SJSA1 (cell line): Measurements from ENCODE around the gene C1orf105. TPM values are rescaled to one million over a fixed set of nuclear protein-coding genes. Genes with fewer than 3 reads are reported as not detected.

Source experiments
- DNase-seq, 2 experiments: peaks; one replicate each; pipeline ENCODE4 v3.0.0-alpha.2; 2015 to 2020; ENCODE audit warnings: low spot score in 2 of 2, low read depth in 1 of 2
- H3K27ac ChIP-seq: fragments of 250-450 bp; sonication (Bioruptor Pico); 2 replicates; pipeline ENCODE4 v1.5.1; 2020; ENCODE audit warnings: mild to moderate bottlenecking, moderate library complexity
- H3K27me3 ChIP-seq: fragments of 250-450 bp; sonication (Bioruptor Pico); replicated peaks from 2 replicates; pipeline ENCODE4 v1.5.1; 2020; ENCODE audit warnings: mild to moderate bottlenecking, moderate library complexity
- H3K36me3 ChIP-seq: fragments of 250-450 bp; sonication (Bioruptor Pico); 2 replicates; pipeline ENCODE4 v1.5.1; 2020; ENCODE audit warnings: mild to moderate bottlenecking
- H3K4me1 ChIP-seq: fragments of 250-450 bp; sonication (Bioruptor Pico); replicated peaks from 2 replicates; pipeline ENCODE4 v1.6.1; 2021; ENCODE audit warnings: mild to moderate bottlenecking
- H3K4me3 ChIP-seq: fragments of 250-450 bp; sonication (Bioruptor Pico); 2 replicates; pipeline ENCODE4 v1.5.1; 2020; ENCODE audit warnings: mild to moderate bottlenecking
- H3K9me3 ChIP-seq: fragments of 250-450 bp; sonication (Bioruptor Pico); replicated peaks from 2 replicates; pipeline ENCODE4 v1.5.1; 2020; ENCODE audit warnings: mild to moderate bottlenecking
- total RNA-seq: library from RNA; depleted of rRNA; stranded (reverse); fragments of >200 nt; shearing (Covaris generic); gene quantifications from 2 replicates; pipeline ENCODE4 v1.2.3, GENCODE V29; 2014

Gene C1orf105
- total RNA-seq, 1 experiment from 2014 or later, result not detected

- H3K9me3 ChIP-seq, result no peaks in the 10 kb centered on the region
- no peaks in the 10 kb centered on the region for H3K4me1 ChIP-seq
- no peak overlapping the region for H3K4me3 ChIP-seq
- no peak for DNase-seq
- H3K36me3 ChIP-seq, result no peaks in the 10 kb centered on the region
- no peaks in the 10 kb centered on the region for H3K27me3 ChIP-seq
- H3K27ac ChIP-seq, result no peak overlapping the region
Observed at GRCh38 chr1:172466795-172467407, 46.4 kb downstream of the C1orf105 start.

DNA sequence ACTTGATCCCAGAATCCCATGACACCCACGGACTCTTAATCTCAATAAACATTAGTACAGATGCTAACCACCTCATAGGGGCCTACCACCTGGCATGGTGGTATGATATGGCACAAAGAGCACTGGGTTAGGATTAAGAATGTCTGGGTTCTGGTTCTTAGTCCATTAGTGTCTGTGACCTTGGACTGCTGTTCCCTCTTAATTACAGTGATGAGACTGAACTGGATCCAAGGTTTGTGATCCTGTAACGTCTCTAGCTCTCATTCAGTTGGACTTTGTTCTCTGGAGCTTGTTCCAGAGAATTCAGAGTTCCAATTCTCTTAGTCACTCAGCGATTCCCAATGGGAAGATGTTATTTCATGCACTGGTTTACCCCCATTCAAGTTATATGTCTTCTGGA is 47.0 kb downstream of the C1orf105 start:
- no peak overlapping the region for H3K4me3 ChIP-seq
- DNase-seq, result no peak
- H3K36me3 ChIP-seq, result no peaks in the 10 kb centered on the region
- H3K27me3 ChIP-seq, result no peaks in the 10 kb centered on the region
- H3K27ac ChIP-seq, result no peak overlapping the region
- H3K4me1 ChIP-seq, result no peaks in the 10 kb centered on the region
- H3K9me3 ChIP-seq, result no peaks in the 10 kb centered on the region

- Histone ChIP-seq H3K9me3 (no peaks in the 10 kb centered on the region), H3K36me3 (no peaks in the 10 kb centered on the region), H3K4me3 (no peak overlapping the region), H3K27me3 (no peaks in the 10 kb centered on the region), H3K4me1 (no peaks in the 10 kb centered on the region), H3K27ac (no peak overlapping the region)
- no peak for DNase-seq
Observed at GRCh38 chr1:172468296-172468695, 47.8 kb downstream of the C1orf105 start.

GRCh38 chr1:172469717-172470116 is 49.2 kb downstream of the C1orf105 start:
- H3K36me3 ChIP-seq, result no peaks in the 10 kb centered on the region

DNA sequence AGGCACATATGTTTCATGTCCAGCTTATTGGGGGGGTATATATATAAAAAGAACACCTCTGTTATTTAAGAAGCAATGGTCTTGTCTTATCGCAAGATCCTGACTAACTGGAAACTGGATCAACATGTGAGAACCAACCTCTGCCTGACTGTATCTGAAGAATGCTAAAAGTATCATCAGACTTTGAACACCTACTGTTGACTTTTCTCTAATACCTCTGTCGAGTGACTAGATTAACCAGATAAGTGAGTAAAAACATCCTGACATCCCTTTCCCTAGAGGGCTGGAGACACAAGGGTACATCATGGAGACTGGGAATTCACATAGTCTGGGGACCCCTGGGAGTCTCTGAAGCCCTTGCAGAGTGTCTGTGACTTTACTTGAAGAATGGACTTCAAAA is 49.7 kb downstream of the C1orf105 start:
- H3K4me3 ChIP-seq, result no peak overlapping the region
- no peaks in the 10 kb centered on the region for H3K4me1 ChIP-seq
- DNase-seq, result no peak
- no peaks in the 10 kb centered on the region for H3K36me3 ChIP-seq
- H3K27me3 ChIP-seq, result no peaks in the 10 kb centered on the region
- no peaks in the 10 kb centered on the region for H3K9me3 ChIP-seq
- H3K27ac ChIP-seq, result no peak overlapping the region

More at GRCh38 chr1:172469717-172470116, 49.2 kb downstream of the C1orf105 start:
- Histone ChIP-seq H3K27me3 (no peaks in the 10 kb centered on the region), H3K4me3 (no peak overlapping the region), H3K27ac (no peak overlapping the region), H3K4me1 (no peaks in the 10 kb centered on the region), H3K9me3 (no peaks in the 10 kb centered on the region)
- DNase-seq, result no peak

DNA sequence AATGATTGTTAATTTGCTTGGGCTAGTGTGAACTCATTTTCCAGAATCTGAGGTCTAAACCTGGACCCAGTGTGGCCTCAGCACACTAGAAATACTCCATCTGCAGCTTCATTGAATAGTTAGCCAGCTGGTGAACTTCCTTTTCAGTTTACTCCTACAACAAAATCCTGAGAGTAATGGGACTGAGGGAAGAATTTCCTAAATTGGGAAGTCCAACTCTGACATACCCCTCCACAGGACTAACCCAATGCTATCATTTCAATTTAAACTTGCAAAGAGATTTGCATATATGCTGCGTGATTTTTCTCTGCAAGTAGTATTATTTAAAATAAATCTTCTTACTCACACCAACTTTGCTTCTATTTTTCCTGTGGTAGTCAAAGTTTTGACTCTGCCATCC is 51.2 kb downstream of the C1orf105 start:
- DNase-seq, result no peak
- no peak overlapping the region for H3K27ac ChIP-seq
- no peak overlapping the region for H3K4me3 ChIP-seq
- no peaks in the 10 kb centered on the region for H3K27me3 ChIP-seq
- no peaks in the 10 kb centered on the region; the same call in 1 of the 2 replicates for H3K4me1 ChIP-seq
- H3K9me3 ChIP-seq, result no peaks in the 10 kb centered on the region
- no peaks in the 10 kb centered on the region for H3K36me3 ChIP-seq

- DNase-seq, result no peak
- no peaks in the 10 kb centered on the region for H3K27me3 ChIP-seq
- no peak overlapping the region for H3K4me3 ChIP-seq
- H3K9me3 ChIP-seq, result no peaks in the 10 kb centered on the region
- no peaks in the 10 kb centered on the region for H3K36me3 ChIP-seq
- no peak overlapping the region for H3K27ac ChIP-seq
- H3K4me1 ChIP-seq, result no peaks in the 10 kb centered on the region; the same call in 1 of the 2 replicates
Observed at GRCh38 chr1:172472495-172472894, 52.0 kb downstream of the C1orf105 start.

- Histone ChIP-seq H3K36me3 (no peaks in the 10 kb centered on the region), H3K4me3 (no peak overlapping the region), H3K27me3 (no peaks in the 10 kb centered on the region), H3K27ac (no peak overlapping the region), H3K4me1 (no peaks in the 10 kb centered on the region; the same call in 1 of the 2 replicates), H3K9me3 (no peaks in the 10 kb centered on the region)
- DNase-seq, result no peak
Observed at GRCh38 chr1:172473302-172473701, 52.8 kb downstream of the C1orf105 start.

DNA sequence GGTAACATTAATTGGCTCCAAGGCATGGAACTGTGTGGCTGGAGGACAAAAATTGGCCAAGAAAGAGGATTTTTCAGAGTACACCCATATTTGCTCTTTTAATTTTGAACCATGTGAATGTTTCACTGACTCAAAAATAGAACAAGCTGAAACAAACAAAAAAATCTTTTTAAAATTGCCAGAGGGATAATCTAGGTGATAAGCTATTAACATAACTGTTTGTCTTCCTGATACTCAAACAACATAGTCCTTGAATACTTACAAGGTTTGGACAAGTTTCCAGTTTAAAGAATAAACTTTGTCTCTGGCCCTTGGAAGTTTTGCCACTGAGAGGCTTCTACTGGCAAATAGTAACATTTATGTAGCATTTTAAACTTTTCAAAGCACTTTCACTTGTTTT is 53.4 kb downstream of the C1orf105 start:
- Histone ChIP-seq H3K27ac (no peak overlapping the region), H3K4me3 (no peak overlapping the region), H3K9me3 (no peaks in the 10 kb centered on the region), H3K36me3 (no peaks in the 10 kb centered on the region), H3K4me1 (no peaks in the 10 kb centered on the region; the same call in 1 of the 2 replicates), H3K27me3 (no peaks in the 10 kb centered on the region)
- DNase-seq, result no peak

GRCh38 chr1:172476218-172476811 is 55.8 kb downstream of the C1orf105 start:
- no peak for DNase-seq

DNA sequence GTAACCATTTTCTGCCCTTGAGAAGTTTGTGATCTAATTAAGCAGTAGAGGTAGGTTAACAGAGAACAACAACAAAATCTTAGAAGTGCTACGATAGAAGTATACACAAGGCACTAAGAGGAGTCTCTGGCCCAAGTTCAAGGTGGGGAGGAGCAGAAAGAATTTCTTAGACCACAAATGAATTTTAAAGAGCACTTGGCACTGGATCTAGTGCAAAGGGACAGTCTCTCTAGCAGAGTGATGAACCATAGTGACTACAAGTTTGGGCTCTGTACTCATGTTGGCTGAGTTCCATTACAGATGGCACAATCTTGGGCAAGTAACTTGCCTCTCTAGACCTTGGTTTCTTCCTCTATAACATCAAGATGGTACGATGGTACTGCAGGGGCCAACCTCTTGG is 56.7 kb downstream of the C1orf105 start:
- H3K4me1 ChIP-seq, result no peaks in the 10 kb centered on the region; the same call in 1 of the 2 replicates
- no peaks in the 10 kb centered on the region for H3K36me3 ChIP-seq
- DNase-seq, result no peak
- no peaks in the 10 kb centered on the region; the same call in 1 of the 2 replicates for H3K27me3 ChIP-seq
- no peak overlapping the region for H3K4me3 ChIP-seq
- H3K27ac ChIP-seq, result no peak overlapping the region
- H3K9me3 ChIP-seq, result no peaks in the 10 kb centered on the region

More at GRCh38 chr1:172476218-172476811, 55.8 kb downstream of the C1orf105 start:
- Histone ChIP-seq H3K36me3 (no peaks in the 10 kb centered on the region), H3K27me3 (no peaks in the 10 kb centered on the region; the same call in 1 of the 2 replicates), H3K4me1 (no peaks in the 10 kb centered on the region; the same call in 1 of the 2 replicates), H3K27ac (no peak overlapping the region), H3K9me3 (no peaks in the 10 kb centered on the region), H3K4me3 (no peak overlapping the region)

DNA sequence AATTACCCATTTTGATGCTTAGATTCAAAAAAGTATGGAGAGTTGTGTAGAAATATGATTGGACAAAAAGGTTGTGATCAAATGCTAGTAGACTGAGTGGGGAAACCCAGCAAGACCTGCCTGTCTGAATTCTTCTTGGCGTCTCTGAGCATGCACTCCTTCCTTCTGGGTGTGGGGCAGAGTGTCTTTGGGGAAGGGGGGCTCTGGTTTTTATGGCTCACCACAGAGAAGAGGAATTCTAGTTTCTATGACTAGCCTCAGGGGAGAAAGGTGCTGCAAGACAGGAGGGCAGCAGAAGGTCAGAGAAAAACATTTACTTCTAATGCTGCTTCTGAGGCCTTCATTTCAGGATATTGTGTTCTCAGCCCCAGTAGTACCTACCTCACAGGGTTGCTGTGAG is 57.3 kb downstream of the C1orf105 start:
- Histone ChIP-seq H3K27me3 (no peaks in the 10 kb centered on the region; the same call in 1 of the 2 replicates), H3K27ac (no peak overlapping the region), H3K36me3 (no peaks in the 10 kb centered on the region), H3K9me3 (no peaks in the 10 kb centered on the region), H3K4me1 (no peaks in the 10 kb centered on the region; the same call in 1 of the 2 replicates), H3K4me3 (no peak overlapping the region)
- no peak for DNase-seq

GRCh38 chr1:172478485-172478884 is 58.0 kb downstream of the C1orf105 start:
- Histone ChIP-seq H3K4me1 (no peaks in the 10 kb centered on the region; the same call in 1 of the 2 replicates), H3K36me3 (no peaks in the 10 kb centered on the region), H3K4me3 (no peak overlapping the region), H3K27ac (no peak overlapping the region), H3K27me3 (no peaks in the 10 kb centered on the region; the same call in 1 of the 2 replicates), H3K9me3 (no peaks in the 10 kb centered on the region)
- DNase-seq, result no peak

DNA sequence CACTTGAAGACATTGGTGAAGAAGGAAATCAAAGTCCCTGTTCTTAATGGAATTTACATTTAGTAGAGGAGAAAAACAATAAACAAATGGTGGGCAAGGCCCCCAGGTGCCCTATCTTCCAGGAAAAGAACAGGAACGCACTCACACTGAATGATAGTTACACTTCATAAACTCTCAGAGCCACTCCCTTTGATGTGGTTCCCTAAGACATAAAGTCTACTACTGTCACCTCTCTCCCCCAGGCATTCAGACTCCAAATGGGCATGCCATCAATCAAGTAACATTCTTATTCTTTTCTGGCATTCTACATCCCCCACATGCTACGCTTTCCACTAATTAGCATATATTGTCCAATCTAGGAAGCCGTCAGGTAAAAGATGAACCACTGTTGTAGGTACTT is 59.9 kb downstream of the C1orf105 start:
- no peak overlapping the region for H3K4me3 ChIP-seq
- no peaks in the 10 kb centered on the region; the same call in 1 of the 2 replicates for H3K4me1 ChIP-seq
- DNase-seq, result no peak
- no peaks in the 10 kb centered on the region; the same call in 1 of the 2 replicates for H3K9me3 ChIP-seq
- H3K27ac ChIP-seq, result no peak overlapping the region
- no peaks in the 10 kb centered on the region for H3K36me3 ChIP-seq
- H3K27me3 ChIP-seq, result no peaks in the 10 kb centered on the region; the same call in 1 of the 2 replicates
